ENCODE results near the gene NACAD. TPM values are rescaled to one million over a fixed set of nuclear protein-coding genes. Genes with fewer than 3 reads are reported as not detected.
A peak's percentile ranks its signal among the peaks of the same experiment; 100 is the strongest.

Gene NACAD
- total RNA-seq, 2 experiments from 2014 or later = 0.35 to 0.50 TPM

- Mint-ChIP-seq H3K4me1 (peaks cover 6% of the 10 kb centered on the region), H3K9me3 (no peaks in the 10 kb centered on the region), H3K4me3 (peak overlapping the region; percentile 34), H3K27ac (no peak overlapping the region), H3K27me3 (peaks cover 3% of the 10 kb centered on the region), H3K36me3 (no peaks in the 10 kb centered on the region)
- no peak for DNase-seq
Observed at GRCh38 chr7:45087301-45088145, 1.2 kb downstream of the NACAD start.

- H3K4me3 Mint-ChIP-seq = no peak overlapping the region
- H3K27me3 Mint-ChIP-seq = peaks cover 3% of the 10 kb centered on the region
- peaks cover 6% of the 10 kb centered on the region for H3K4me1 Mint-ChIP-seq
- no peaks in the 10 kb centered on the region for H3K9me3 Mint-ChIP-seq
- H3K36me3 Mint-ChIP-seq = no peaks in the 10 kb centered on the region
- H3K27ac Mint-ChIP-seq = no peak overlapping the region
- DNase-seq = no peak
Observed at GRCh38 chr7:45086331-45087065, 2.3 kb downstream of the NACAD start.

- Mint-ChIP-seq H3K27me3 (peaks cover 3% of the 10 kb centered on the region), H3K36me3 (no peaks in the 10 kb centered on the region), H3K4me1 (peaks cover 6% of the 10 kb centered on the region), H3K27ac (no peak overlapping the region), H3K9me3 (no peaks in the 10 kb centered on the region), H3K4me3 (no peak overlapping the region)
- no peak for DNase-seq
Observed at GRCh38 chr7:45085619-45086200, 3.1 kb downstream of the NACAD start.

- Mint-ChIP-seq H3K4me3 (no peak overlapping the region), H3K27ac (no peak overlapping the region), H3K4me1 (peaks cover 6% of the 10 kb centered on the region), H3K9me3 (no peaks in the 10 kb centered on the region), H3K36me3 (no peaks in the 10 kb centered on the region), H3K27me3 (peaks cover 3% of the 10 kb centered on the region)
- no peak for DNase-seq
Observed at GRCh38 chr7:45084901-45085618, 3.7 kb downstream of the NACAD start.

GRCh38 chr7:45084336-45084735 lies 4.4 kb downstream of the NACAD start:
- DNase-seq = no peak
- Mint-ChIP-seq H3K4me1 (peaks cover 3% of the 10 kb centered on the region), H3K36me3 (no peaks in the 10 kb centered on the region), H3K9me3 (no peaks in the 10 kb centered on the region), H3K27ac (no peak overlapping the region), H3K4me3 (no peak overlapping the region), H3K27me3 (peaks cover under 1% of the 10 kb centered on the region)

- Mint-ChIP-seq H3K4me3 (no peak overlapping the region), H3K27me3 (no peaks in the 10 kb centered on the region), H3K36me3 (no peaks in the 10 kb centered on the region), H3K4me1 (no peaks in the 10 kb centered on the region), H3K27ac (no peak overlapping the region), H3K9me3 (no peaks in the 10 kb centered on the region)
- DNase-seq = no peak
Observed at GRCh38 chr7:45082831-45083331, 5.9 kb downstream of the NACAD start.

- no peak for DNase-seq
- Mint-ChIP-seq H3K27ac (no peak overlapping the region), H3K9me3 (no peaks in the 10 kb centered on the region), H3K36me3 (no peaks in the 10 kb centered on the region), H3K27me3 (no peaks in the 10 kb centered on the region), H3K4me1 (no peaks in the 10 kb centered on the region), H3K4me3 (no peak overlapping the region)
Observed at GRCh38 chr7:45082031-45082830, 6.5 kb downstream of the NACAD start.

- no peaks in the 10 kb centered on the region for H3K36me3 Mint-ChIP-seq
Observed at GRCh38 chr7:45081670-45081974, 7.1 kb downstream of the NACAD start.

GRCh38 chr7:45080958-45081669 lies 7.7 kb downstream of the NACAD start:
- Mint-ChIP-seq H3K27ac (no peak overlapping the region), H3K4me3 (no peak overlapping the region), H3K27me3 (no peaks in the 10 kb centered on the region), H3K36me3 (no peaks in the 10 kb centered on the region), H3K9me3 (no peaks in the 10 kb centered on the region), H3K4me1 (peaks cover 2% of the 10 kb centered on the region)
- no peak for DNase-seq

More at GRCh38 chr7:45081670-45081974, 7.1 kb downstream of the NACAD start:
- H3K4me3 Mint-ChIP-seq = no peak overlapping the region
- H3K4me1 Mint-ChIP-seq = no peaks in the 10 kb centered on the region
- no peak overlapping the region for H3K27ac Mint-ChIP-seq
- no peaks in the 10 kb centered on the region for H3K9me3 Mint-ChIP-seq
- no peaks in the 10 kb centered on the region for H3K27me3 Mint-ChIP-seq
- DNase-seq = no peak

GRCh38 chr7:45080265-45080957 lies 8.4 kb downstream of the NACAD start:
- H3K27ac Mint-ChIP-seq = no peak overlapping the region
- no peaks in the 10 kb centered on the region for H3K9me3 Mint-ChIP-seq
- no peak for DNase-seq
- H3K4me3 Mint-ChIP-seq = no peak overlapping the region
- peaks cover 2% of the 10 kb centered on the region for H3K4me1 Mint-ChIP-seq
- no peaks in the 10 kb centered on the region for H3K27me3 Mint-ChIP-seq
- no peaks in the 10 kb centered on the region for H3K36me3 Mint-ChIP-seq

- peaks cover 4% of the 10 kb centered on the region for H3K36me3 Mint-ChIP-seq
- H3K4me3 Mint-ChIP-seq = no peak overlapping the region
- H3K27ac Mint-ChIP-seq = no peak overlapping the region
- H3K9me3 Mint-ChIP-seq = no peaks in the 10 kb centered on the region
- H3K27me3 Mint-ChIP-seq = no peaks in the 10 kb centered on the region
- peaks cover 4% of the 10 kb centered on the region for H3K4me1 Mint-ChIP-seq
- DNase-seq = no peak
Observed at GRCh38 chr7:45078125-45078681, 10.6 kb downstream of the NACAD start.

- Mint-ChIP-seq H3K9me3 (no peaks in the 10 kb centered on the region), H3K4me3 (no peak overlapping the region), H3K27ac (no peak overlapping the region), H3K27me3 (no peaks in the 10 kb centered on the region), H3K4me1 (peaks cover 4% of the 10 kb centered on the region), H3K36me3 (peaks cover 6% of the 10 kb centered on the region)
- no peak for DNase-seq
Observed at GRCh38 chr7:45077579-45077978, 11.2 kb downstream of the NACAD start.

GRCh38 chr7:45076946-45077345 lies 11.8 kb downstream of the NACAD start:
- H3K9me3 Mint-ChIP-seq = no peaks in the 10 kb centered on the region
- H3K27me3 Mint-ChIP-seq = no peaks in the 10 kb centered on the region
- peaks cover 6% of the 10 kb centered on the region for H3K36me3 Mint-ChIP-seq
- DNase-seq = no peak
- H3K27ac Mint-ChIP-seq = no peak overlapping the region
- no peak overlapping the region for H3K4me3 Mint-ChIP-seq
- peaks cover 4% of the 10 kb centered on the region for H3K4me1 Mint-ChIP-seq

Data from activated naive CD8-positive, alpha-beta T cell treated with anti-CD3 and anti-CD28 coated beads for 36 hours (primary cell).